ENCODE data around the gene CLDN16.

DNA sequence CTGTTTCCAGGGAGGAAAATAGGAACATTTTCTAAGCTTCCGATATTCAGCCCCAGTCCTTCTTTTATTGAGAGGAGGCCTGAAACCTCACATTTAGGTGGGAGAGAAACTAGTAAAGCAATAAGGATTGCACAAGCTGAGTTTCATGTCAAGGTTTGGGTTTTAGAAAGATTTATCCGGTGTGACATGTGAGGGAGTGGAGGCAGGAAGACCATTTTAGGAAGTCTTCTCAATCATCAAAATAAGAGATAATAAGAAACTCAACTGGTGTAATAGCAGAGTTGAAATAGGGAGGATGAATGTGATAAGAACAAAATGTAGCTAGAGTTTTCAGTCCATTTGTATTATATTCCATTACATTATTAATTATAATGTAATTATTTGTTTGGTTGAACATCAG is 27.7 kb upstream of the CLDN16 start:
- TF ChIP-seq, protein P1, sequence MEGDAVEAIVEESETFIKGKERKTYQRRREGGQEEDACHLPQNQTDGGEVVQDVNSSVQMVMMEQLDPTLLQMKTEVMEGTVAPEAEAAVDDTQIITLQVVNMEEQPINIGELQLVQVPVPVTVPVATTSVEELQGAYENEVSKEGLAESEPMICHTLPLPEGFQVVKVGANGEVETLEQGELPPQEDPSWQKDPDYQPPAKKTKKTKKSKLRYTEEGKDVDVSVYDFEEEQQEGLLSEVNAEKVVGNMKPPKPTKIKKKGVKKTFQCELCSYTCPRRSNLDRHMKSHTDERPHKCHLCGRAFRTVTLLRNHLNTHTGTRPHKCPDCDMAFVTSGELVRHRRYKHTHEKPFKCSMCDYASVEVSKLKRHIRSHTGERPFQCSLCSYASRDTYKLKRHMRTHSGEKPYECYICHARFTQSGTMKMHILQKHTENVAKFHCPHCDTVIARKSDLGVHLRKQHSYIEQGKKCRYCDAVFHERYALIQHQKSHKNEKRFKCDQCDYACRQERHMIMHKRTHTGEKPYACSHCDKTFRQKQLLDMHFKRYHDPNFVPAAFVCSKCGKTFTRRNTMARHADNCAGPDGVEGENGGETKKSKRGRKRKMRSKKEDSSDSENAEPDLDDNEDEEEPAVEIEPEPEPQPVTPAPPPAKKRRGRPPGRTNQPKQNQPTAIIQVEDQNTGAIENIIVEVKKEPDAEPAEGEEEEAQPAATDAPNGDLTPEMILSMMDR (IDR thresholded peaks at IDR 0.05; ENCODE audit: low read length): no peak
- no peak for TF ChIP-seq EZH2 (IDR thresholded peaks at IDR 0.05; ENCODE audit: borderline replicate concordance, low read length)
